Islet of Langerhans (tissue), 1 donor: ENCODE results near the gene MROH7.

Experiments
- FAIRE-seq: peaks from one replicate; lab custom pipeline; 2011; peaks lifted over from hg19 to GRCh38; lab: Jason Lieb, UNC

The MROH7 gene

GRCh38 chr1:54651608-54652007 lies 10.0 kb downstream of the MROH7 start:
- FAIRE-seq, result no peak

GRCh38 chr1:54652168-54652567 lies 10.6 kb downstream of the MROH7 start:
- no peak for FAIRE-seq

- FAIRE-seq, result no peak
Observed at GRCh38 chr1:54653036-54653435, 11.4 kb downstream of the MROH7 start.

- FAIRE-seq, result no peak
Observed at GRCh38 chr1:54658164-54658913, 16.8 kb downstream of the MROH7 start.

GRCh38 chr1:54663725-54664124 lies 22.1 kb downstream of the MROH7 start:
- no peak for FAIRE-seq

- no peak for FAIRE-seq
Observed at GRCh38 chr1:54664364-54664763, 22.8 kb downstream of the MROH7 start.

GRCh38 chr1:54665852-54666251 lies 24.3 kb downstream of the MROH7 start:
- no peak for FAIRE-seq

- FAIRE-seq, result no peak
Observed at GRCh38 chr1:54666333-54666732, 24.7 kb downstream of the MROH7 start.

GRCh38 chr1:54667797-54668196 lies 26.2 kb downstream of the MROH7 start:
- FAIRE-seq, result no peak

GRCh38 chr1:54668567-54668966 lies 27.0 kb downstream of the MROH7 start:
- no peak for FAIRE-seq

GRCh38 chr1:54671985-54672608 lies 30.5 kb downstream of the MROH7 start:
- FAIRE-seq, result no peak

GRCh38 chr1:54678776-54679643 lies 37.4 kb downstream of the MROH7 start:
- no peak for FAIRE-seq

GRCh38 chr1:54679706-54680105 lies 38.1 kb downstream of the MROH7 start:
- no peak for FAIRE-seq

- no peak for FAIRE-seq
Observed at GRCh38 chr1:54680387-54680786, 38.8 kb downstream of the MROH7 start.

- no peak for FAIRE-seq
Observed at GRCh38 chr1:54681358-54681757, 39.8 kb downstream of the MROH7 start.

GRCh38 chr1:54683453-54683852 lies 41.9 kb downstream of the MROH7 start:
- FAIRE-seq, result no peak

- FAIRE-seq, result no peak
Observed at GRCh38 chr1:54685335-54685905, 43.8 kb downstream of the MROH7 start.

- no peak for FAIRE-seq
Observed at GRCh38 chr1:54686155-54686554, 44.6 kb downstream of the MROH7 start.

GRCh38 chr1:54694771-54695170 lies 53.2 kb downstream of the MROH7 start:
- no peak for FAIRE-seq

GRCh38 chr1:54695221-54695620 lies 53.6 kb downstream of the MROH7 start:
- FAIRE-seq, result no peak

GRCh38 chr1:54695764-54696163 lies 54.2 kb downstream of the MROH7 start:
- no peak for FAIRE-seq

- no peak for FAIRE-seq
Observed at GRCh38 chr1:54696262-54696661, 54.7 kb downstream of the MROH7 start.

GRCh38 chr1:54697896-54698295 lies 56.3 kb downstream of the MROH7 start:
- no peak for FAIRE-seq
